ENCODE data around the gene OR2A7.
"Not testable (repeated sequence)": the region's sequence is repeated elsewhere in the genome, so short reads cannot be mapped to it uniquely, and the experiment has no call there.

DNA sequence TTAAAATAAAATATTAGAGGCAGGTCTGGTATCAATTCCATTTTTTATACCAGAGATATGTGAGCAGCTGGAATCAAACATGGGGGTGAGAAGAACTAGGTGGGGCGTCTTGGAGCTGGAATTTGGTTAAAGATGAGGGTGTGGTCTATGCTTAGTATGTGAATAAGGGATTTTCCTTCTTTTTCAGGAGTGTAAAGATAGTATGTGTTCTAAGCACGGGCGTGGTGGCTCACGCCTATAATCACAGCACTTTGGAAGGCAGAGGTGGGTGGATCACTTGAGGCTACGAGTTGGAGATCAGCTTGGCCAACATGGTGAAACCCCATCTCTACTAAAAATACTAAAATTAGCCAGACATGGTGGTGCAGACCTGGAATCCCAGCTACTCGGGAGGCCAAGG lies 10.7 kb upstream of the OR2A7 start:
- TF ChIP-seq, protein P1, sequence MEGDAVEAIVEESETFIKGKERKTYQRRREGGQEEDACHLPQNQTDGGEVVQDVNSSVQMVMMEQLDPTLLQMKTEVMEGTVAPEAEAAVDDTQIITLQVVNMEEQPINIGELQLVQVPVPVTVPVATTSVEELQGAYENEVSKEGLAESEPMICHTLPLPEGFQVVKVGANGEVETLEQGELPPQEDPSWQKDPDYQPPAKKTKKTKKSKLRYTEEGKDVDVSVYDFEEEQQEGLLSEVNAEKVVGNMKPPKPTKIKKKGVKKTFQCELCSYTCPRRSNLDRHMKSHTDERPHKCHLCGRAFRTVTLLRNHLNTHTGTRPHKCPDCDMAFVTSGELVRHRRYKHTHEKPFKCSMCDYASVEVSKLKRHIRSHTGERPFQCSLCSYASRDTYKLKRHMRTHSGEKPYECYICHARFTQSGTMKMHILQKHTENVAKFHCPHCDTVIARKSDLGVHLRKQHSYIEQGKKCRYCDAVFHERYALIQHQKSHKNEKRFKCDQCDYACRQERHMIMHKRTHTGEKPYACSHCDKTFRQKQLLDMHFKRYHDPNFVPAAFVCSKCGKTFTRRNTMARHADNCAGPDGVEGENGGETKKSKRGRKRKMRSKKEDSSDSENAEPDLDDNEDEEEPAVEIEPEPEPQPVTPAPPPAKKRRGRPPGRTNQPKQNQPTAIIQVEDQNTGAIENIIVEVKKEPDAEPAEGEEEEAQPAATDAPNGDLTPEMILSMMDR (IDR thresholded peaks at IDR 0.05) = not testable (repeated sequence)
- not testable (repeated sequence) for TF ChIP-seq POLR2A (IDR thresholded peaks at IDR 0.05)
